ENCODE data around the gene SPG7.

- TF ChIP-seq POLR2A (IDR thresholded peaks at IDR 0.05; ENCODE audit: low read length) (no peak), GATA1 (IDR thresholded peaks at IDR 0.05; ENCODE audit: low read depth, low read length) (no peak)
Measured at GRCh38 chr16:89522287-89522686, 14.1 kb downstream of the SPG7 start.
